GM19324 (cell line): ENCODE data around the gene ROS1.

Experiments
- ATAC-seq: cut with Tn5 transposase; IDR thresholded peaks from one replicate; pipeline ENCODE4 v1.9.1; 2021; ENCODE audit warnings: mild to moderate bottlenecking, moderate library complexity; ENCODE audit not compliant: unreplicated experiment, low FRiP score

ROS1 gene

DNA sequence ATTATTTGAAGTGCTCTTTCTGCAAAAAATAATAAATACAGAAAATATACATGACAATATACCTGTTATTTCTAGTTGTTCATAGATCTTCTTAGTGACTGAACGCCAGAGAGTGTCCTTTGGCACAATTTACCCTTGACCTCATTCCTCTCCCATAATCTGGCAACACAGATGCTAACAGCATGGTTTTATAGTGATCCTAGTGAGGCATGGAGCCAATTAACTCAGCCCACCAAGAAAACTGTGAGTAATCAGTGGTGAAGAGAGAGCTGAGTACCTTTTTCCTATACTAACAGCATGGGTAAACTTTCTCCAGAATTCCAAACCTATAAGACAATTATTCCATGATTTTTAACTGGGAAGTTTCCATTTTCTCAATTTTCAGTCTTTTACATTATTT, 99.3 kb downstream of the ROS1 start:
- no peak for ATAC-seq

DNA sequence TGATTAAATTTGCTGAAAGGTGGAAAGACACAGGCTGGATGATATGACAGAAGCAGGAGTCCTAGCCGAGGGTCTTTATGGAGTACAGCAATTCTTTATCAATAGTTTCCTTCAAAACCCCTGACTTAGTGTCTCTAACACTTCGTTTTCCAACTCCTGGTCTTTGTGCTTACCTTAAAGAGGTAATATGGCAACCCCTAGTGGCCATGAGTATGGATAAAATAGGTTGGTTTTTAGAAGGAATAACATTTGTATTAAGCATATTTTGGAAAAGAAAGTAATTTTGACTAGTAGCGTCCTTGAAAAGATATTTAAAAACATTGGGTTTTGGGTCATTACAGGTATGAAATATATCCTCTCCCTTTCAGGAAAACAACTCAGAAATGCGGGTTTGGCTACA, 108.5 kb downstream of the ROS1 start:
- no peak for ATAC-seq

DNA sequence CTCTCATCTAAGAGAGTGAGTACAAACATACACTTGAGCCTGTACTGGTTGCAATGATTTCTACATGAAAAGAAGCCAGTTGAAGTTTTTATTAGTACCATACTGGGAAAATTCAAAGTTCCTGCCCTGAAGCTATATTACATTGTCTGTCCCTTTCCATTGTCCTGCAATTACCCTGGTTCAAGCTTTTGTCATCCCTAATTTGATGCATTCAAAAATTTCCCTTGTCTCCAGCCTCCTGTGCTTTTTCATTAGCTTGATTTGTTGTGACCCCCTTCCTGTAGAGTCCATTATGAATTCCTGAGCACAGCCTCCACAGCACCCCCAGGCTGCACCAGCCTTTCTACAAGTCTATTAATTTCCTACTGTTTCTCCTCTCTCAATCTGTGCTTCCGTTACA, 114.0 kb downstream of the ROS1 start:
- no peak for ATAC-seq

DNA sequence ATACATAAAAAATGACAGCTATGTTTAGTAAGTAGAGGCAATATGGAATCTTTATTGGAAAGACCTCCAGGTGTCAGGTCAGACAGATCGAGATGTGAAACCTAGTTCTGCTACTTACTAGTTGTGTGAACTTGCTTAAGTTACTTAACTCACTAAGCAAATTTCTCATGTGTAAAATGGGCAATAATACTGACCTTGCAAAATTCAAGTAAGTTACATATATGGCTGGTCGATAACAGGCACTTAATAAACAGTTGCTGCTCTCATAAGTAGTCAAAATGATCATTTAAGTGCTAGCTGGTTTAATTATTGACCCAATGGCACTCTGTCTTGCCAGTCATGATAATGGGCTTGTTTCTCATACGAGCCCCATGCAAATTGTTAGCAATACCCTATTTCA, 114.4 kb downstream of the ROS1 start:
- ATAC-seq, result no peak

DNA sequence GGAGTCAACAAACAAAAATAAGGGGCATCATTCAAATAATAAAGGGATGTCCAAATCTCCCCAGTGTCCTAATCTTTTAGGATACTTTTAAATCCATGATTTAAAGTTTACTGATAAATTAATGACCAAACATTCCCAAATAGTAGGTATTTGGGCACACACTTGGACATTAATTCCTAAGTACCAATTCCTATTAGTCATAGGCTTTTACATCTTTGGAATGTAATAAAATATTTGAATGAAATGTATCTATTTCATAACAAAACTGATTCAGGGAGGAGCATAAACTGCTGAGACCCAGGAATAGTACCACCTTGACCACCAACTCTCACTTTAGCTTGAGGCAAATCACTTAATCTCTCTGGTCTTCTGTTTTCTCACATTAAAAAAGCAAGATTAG, 116.1 kb downstream of the ROS1 start:
- ATAC-seq, result no peak

DNA sequence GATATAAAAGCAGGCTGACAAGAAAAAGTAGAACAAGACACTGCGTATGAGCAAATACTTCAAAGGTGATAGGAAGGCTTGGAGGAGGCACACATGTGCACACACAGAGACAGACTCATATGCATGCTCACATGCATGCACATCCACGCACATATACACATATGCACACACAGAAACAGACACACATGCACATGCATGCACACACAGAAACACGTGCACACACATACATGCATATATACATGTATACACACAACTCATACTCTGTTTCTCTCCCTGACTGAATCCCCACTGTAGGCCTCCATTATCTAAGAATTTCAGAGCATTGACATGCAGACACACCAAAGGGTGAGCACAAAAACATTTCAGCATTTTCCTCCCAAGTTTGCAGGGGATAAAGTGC, 116.7 kb downstream of the ROS1 start:
- ATAC-seq, result no peak

DNA sequence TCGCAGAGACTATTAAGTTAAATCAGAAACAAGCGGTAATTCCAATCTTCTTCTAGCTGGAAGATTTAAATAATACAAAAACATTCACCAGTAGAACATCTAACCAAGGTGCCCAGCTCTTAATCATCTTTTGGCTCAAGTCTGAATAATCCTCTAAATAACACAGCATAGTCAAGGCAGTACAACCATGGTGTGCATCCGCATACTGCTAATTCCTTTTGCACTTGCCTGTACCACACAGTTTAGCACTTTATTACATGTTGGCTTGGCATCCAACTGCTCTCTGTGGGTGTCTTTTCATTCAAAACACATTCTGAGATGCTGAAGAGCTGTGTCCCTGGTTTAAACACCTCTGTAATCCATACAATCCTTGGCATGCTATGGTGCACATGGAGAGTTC, 118.1 kb downstream of the ROS1 start:
- no peak for ATAC-seq

DNA sequence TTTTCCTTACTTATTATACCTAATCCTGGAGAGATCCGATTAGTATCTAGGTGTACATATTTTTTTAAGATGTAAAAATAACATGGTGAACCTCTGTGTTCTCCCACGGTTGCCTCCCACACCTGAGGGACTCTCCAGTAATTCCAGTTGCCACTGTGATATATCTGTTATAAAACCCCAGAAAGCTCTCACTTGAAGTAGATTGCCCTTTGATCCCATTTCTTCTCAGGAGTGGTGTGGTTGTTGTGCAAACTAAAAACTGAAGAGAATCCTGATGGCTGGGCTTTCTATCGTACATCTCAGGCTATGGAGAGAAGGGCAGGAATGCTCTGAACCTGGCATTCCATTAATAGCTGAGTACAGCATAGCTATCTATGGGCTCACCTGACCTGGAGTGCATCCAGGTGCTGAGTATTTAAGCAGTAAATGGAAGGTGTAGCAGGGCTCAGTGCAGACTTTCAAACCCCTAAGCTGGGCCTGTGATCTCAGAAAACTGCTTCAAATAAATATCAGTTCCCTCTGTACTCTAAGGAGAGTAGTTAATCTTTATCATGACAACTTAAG, 119.4 kb downstream of the ROS1 start:
- no peak for ATAC-seq

DNA sequence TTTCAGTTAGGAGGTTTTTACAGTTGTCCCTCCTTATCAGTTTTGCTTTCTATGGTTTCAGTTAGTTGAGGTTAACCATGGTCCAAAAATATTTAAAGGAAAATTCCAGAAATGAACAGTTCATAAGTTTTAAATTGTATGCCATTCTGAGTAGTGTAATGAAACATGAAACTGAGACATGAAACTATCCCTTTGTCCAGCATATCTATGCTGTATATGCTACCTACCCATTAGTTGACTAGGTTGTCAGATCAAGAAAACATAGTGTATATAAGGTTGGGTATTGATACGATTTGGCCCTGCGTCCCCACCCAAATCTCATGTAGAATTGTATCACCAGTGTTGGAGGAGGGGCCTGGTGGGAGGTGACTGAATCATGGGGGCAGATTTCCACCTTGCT, 121.3 kb downstream of the ROS1 start:
- ATAC-seq, result no peak

DNA sequence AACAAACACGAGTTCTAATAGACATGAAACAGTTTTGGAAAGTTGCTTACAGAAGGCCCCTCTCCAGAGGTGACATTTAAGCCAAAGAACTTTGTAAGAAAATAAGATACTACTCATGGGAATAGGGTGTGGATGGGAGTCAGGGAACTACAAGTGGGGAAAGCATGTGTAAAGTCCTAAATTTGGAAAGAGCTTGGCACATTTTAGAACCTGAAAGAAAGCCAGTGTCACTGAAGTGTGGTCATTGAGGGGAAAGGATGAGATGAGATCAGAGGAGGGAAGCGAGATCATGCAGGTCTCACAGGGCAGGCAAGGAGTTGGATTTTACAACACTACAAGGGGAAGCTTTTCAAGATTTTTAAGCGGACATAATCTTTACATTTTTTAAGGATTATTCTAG, 122.4 kb downstream of the ROS1 start:
- ATAC-seq, result no peak

DNA sequence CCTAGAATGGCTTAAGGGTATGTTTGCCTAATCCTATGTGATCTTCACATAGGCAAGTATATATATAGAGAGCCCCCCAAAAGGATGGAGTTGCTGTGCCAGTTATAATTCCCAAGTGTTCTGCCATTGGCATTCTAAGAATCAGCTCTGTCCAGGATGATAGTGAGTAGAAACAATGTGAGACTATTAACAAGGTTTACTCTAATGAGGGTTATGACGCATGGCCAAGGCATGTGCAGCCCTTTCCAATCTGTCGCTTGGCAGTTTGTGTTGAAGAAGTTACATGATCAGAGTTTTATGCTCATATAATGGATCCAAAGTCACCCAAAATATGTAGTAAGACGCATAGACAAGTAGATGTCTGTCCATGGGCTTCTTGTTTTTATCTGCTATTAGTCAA, 126.8 kb downstream of the ROS1 start:
- no peak for ATAC-seq

DNA sequence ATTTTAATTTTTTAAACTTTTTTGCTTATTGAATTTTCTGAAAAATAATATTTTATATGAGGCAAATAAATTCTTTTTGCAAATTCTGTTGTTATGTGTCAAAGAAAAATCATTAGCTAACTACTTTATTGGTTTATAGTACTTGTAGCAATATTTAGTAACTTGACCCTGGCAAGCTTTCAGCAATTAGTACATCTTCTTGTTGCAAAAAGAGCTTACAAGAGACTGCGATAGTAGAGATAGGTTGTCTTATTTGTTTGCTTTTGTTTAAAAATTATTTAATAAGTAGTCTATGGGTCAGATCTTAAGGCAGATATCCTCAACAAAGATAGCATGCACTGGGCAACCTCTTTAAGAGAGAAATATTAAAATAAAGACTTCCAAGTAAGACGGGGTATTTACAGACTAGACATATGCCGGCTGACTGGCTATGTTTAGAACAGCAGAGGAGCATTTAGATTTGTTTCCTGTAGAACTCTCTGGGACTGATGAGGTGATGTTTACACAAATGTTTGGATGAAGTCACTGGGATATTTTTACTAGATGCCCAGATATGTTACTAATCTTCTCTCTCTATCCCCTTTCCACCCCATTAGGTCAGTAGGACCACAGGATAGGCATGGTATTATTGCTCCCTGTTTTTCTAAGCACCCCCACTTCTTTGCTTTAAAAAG, 135.4 kb downstream of the ROS1 start:
- no peak for ATAC-seq

DNA sequence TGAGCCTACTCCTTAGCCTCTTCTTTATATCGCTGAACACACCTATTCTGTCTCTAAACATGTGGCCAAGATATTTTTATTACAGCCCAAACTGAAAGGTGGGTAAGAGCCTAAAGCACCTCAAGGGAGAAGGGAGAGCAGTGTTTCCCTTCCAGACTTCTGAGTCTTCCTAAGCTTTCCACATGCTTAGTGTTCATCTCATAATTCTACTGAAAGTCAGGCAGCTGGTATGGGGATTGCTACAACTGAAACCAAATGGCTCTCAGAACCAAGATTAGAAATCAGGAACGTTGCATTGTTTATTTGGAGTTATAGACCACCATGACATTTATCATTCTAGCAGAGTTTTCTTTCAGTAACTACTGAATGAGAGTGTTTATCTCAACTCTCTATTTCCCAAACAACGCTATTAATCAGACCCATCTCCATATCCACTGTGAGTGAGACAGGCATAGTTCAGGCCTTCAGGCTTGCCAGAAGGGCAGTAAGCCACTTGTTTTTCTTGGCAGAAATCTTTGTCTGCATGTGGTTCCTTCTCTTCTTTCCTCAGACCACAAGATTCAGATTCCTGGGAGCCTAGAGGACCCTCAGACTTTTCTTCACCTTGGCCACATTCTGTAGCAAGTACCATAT, 137.5 kb downstream of the ROS1 start:
- ATAC-seq, result no peak

DNA sequence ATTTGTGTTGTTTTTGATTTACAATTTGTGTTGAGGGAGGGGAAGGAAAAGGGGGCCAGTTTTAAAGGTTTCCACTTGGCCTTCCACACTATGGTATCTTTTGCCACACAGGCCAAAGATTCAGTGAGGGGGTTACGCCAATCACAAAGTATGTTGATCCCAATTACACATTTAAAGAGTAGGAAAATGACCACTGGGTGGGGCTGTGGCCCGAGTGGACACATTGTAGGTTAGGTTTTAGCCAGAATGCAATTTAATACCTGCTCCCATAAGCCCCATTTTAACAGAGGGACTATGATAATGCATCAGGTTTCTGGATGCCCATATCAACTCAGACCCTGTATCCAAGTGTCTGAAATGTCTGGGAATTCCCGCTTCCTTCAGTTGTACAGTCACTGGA, 144.8 kb downstream of the ROS1 start:
- ATAC-seq, result no peak

DNA sequence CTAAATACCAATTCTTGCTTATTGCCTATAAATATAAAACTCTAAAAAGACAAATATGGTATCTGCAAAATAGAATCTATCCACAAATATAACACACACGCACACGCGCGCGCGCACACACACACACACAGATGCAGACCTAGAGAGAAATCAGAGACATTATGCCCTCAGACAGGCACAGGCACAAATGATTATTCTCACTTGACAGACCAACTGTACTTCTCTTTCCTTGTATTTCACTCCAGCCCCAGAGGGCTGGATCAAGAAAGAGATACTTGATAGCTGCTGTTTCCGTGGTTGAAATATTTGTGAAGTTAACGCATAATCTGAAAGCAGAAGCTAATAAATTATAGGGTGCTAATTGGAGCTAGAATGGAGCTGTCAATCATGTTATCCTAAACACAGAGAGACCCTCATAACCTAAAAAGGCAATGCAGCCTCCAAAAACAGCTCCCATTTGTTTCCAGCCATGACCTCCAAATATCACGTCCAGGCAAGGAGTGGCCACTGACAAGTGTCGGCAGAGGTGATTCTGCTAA, 148.9 kb downstream of the ROS1 start:
- no peak for ATAC-seq

DNA sequence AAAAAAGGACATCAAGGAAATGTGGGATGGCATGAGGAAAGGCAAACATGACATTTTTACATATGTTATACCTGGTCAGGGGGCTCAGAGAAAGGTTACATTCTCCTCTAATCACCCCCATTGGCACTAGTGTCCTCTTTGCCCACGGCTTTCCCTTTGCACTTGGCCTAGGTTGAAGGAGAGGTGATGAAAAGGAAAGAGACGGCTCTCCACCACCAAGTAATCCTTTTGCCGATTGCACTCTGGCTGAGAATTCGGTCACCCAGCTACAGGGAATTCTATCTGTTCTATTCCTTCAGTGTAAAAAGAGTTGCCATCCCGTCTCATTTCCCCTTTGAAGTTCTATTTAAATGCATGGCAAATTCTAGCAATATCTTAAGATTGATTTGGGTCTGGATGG, 150.0 kb downstream of the ROS1 start:
- no peak for ATAC-seq

DNA sequence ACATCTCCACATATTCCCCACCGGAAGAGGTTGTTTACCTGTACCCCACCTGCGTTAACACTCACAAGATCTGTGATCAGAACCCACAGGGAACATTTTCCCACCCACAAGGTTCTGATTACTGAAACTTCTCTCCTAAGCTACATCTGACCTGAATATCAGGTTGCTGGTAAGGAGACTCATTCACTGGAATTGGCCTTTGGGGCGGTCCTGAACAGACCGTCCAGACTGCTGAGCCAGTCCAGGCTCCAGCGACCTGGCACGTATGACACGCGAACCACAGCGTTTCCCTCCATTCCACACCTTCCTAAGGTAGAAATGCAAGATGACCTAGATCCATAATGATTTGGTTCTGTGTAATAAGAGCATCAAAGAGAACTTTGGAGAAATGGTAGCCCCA, 150.5 kb downstream of the ROS1 start:
- no peak for ATAC-seq

DNA sequence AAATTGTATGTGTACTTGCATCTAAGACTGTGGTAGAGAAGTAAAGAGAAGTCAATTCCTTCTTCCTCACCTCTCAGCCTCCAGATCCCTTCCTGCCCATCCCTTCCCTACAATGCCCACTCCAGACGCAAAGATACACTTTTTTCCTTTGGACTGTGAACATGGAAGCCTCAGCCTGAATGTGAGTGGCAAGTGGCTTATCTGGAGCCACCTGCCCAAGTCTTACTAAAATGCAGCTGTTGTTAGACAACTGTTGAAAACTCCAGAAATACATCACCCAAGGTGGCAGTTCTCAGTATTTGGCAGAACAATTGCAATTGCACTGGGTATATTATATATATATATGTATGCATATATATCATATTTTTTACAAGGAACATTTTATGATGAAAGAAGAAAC, 152.9 kb downstream of the ROS1 start:
- no peak for ATAC-seq

DNA sequence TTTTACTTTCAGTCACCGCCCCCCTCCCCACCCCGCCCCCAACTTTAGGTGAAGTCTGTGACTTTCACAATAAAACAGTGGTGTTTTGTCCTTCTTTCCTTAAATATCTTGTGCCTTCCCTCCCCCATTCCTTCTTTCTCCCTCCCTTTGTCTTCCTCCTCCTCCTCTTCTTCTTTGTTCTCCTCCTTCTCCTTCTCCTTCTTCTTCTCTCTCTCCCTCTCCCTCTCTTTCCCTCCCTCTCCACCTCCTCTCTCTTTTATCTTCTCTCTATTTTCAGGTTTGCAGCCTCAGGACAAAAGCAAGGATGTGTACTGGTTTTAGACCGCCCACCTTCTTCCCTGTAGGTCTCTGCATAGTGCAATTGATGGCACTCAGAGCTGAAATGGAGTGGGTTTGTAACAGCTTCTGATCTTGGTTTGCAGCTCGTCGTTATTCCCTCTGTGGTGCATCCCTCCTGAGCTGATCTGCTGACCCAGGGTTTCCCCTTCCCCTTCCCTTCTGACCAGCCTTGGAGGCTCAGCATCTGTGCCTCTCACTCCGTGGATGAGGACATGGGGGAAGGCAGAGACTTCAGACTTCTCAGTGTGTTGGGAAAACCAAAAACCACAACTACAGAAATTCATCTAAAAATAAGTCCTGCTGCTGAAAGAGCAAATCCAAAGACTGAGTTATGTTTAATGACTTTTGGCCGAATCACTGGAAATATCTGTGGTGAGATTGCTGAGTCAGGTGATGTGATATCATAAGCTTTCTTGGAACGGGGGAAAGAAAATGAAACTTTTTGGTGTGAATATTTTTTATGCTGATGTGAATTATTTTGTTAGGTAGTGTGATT, 153.5 kb downstream of the ROS1 start:
- ATAC-seq, result no peak

DNA sequence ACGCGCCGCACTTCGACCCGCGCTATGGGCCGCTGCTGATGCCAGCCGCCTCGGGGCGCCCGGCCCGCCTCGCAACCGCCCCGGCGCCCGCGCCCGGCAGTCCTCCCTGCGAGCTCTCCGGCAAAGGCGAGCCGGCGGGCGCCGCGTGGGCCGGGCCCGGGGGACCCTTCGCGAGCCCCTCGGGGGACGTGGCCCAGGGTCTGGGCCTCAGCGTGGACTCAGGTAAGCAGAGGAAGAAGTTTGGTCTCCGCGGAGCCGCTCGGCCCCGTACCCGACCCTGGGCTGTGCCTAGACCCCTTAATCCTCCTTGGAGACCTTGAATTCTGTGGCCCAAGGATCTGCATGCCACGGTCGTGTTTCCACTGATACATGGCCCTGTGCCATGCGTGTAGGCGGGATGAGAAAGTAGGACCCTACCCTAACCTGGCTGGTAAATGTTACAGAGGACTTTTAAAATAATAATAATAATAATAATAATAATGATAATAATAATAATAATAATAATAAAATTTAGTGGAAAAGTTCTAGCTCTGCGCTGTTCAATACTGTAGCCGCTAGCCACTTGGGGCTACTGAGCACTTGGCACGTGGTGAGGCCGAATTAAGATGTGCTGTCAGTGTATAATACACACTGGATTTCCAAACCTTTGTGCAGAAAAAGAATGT, 154.8 kb downstream of the ROS1 start:
- no peak for ATAC-seq
